ENCODE data around the gene TBCD. TPM values are rescaled to one million over a fixed set of nuclear protein-coding genes. Genes with fewer than 3 reads are reported as not detected.

Gene TBCD
- total RNA-seq, 1 donor from 2014 or later, result 31.8 TPM

GRCh38 chr17:82890926-82891678 is 139.2 kb downstream of the TBCD start:
- Mint-ChIP-seq H3K36me3 (ENCODE audit: low read depth, unreplicated experiment) (peaks cover 19% of the 10 kb centered on the region), H3K4me1 (ENCODE audit: low read depth, unreplicated experiment) (peaks cover 10% of the 10 kb centered on the region), H3K4me3 (ENCODE audit: unreplicated experiment) (no peak overlapping the region), H3K27ac (ENCODE audit: unreplicated experiment) (no peak overlapping the region), H3K27me3 (ENCODE audit: low read depth, unreplicated experiment) (no peaks in the 10 kb centered on the region), H3K9me3 (ENCODE audit: unreplicated experiment) (peaks cover 5% of the 10 kb centered on the region)
- Histone ChIP-seq H3K4me2 (ENCODE audit: low read length) (no peak overlapping the region), H3K9ac (ENCODE audit: low read length) (no peak overlapping the region), H3K4me1 (ENCODE audit: insufficient read depth, low read length) (peaks cover 1% of the 10 kb centered on the region), H3K27me3 (ENCODE audit: insufficient read depth, low read length) (no peaks in the 10 kb centered on the region), H4K20me1 (ENCODE audit: insufficient read depth, low read length) (no peaks in the 10 kb centered on the region), H3K27ac (ENCODE audit: low read depth, low read length) (no peak overlapping the region), H3K9me3 (ENCODE audit: insufficient read depth, low read depth, low read length) (no peaks in the 10 kb centered on the region), H3K4me3 (ENCODE audit: insufficient read depth, low read depth, low read length) (no peak overlapping the region), H2AFZ (ENCODE audit: low read depth, low read length) (no peak overlapping the region), H3K36me3 (ENCODE audit: insufficient read depth, low read length) (no peaks in the 10 kb centered on the region), H3K79me2 (ENCODE audit: insufficient read depth, low read length) (no peaks in the 10 kb centered on the region)
- FAIRE-seq (no peak), DNase-seq (ENCODE audit: low read depth) (no peak)
- TF ChIP-seq EZH2 (IDR thresholded peaks at IDR 0.05; ENCODE audit: insufficient read depth, low read length), result no peak
- no peak for TF ChIP-seq CTCF (IDR thresholded peaks at IDR 0.05; ENCODE audit: insufficient read depth, low read depth, low read length)

GRCh38 chr17:82891911-82892310 is 140.0 kb downstream of the TBCD start:
- no peak for DNase-seq (ENCODE audit: low read depth)
- H3K27me3 Mint-ChIP-seq (ENCODE audit: low read depth, unreplicated experiment), result no peaks in the 10 kb centered on the region
- peaks cover 7% of the 10 kb centered on the region for H3K4me1 Mint-ChIP-seq (ENCODE audit: low read depth, unreplicated experiment)
- H3K4me2 ChIP-seq (ENCODE audit: low read length), result no peak overlapping the region
- TF ChIP-seq CTCF (IDR thresholded peaks at IDR 0.05; ENCODE audit: insufficient read depth, low read depth, low read length) (no peak), EZH2 (IDR thresholded peaks at IDR 0.05; ENCODE audit: insufficient read depth, low read length) (no peak)
- H3K27ac Mint-ChIP-seq (ENCODE audit: unreplicated experiment), result no peak overlapping the region
- no peaks in the 10 kb centered on the region for H3K79me2 ChIP-seq (ENCODE audit: insufficient read depth, low read length)
- no peak overlapping the region for H3K4me3 Mint-ChIP-seq (ENCODE audit: unreplicated experiment)
- H3K9ac ChIP-seq (ENCODE audit: low read length), result no peak overlapping the region
- H3K27ac ChIP-seq (ENCODE audit: low read depth, low read length), result no peak overlapping the region
- H3K36me3 ChIP-seq (ENCODE audit: insufficient read depth, low read length), result no peaks in the 10 kb centered on the region
- H3K27me3 ChIP-seq (ENCODE audit: insufficient read depth, low read length), result no peaks in the 10 kb centered on the region
- H3K9me3 ChIP-seq (ENCODE audit: insufficient read depth, low read depth, low read length), result no peaks in the 10 kb centered on the region
- no peak overlapping the region for H2AFZ ChIP-seq (ENCODE audit: low read depth, low read length)
- H4K20me1 ChIP-seq (ENCODE audit: insufficient read depth, low read length), result no peaks in the 10 kb centered on the region
- H3K36me3 Mint-ChIP-seq (ENCODE audit: low read depth, unreplicated experiment), result peaks cover 19% of the 10 kb centered on the region
- no peaks in the 10 kb centered on the region for H3K4me1 ChIP-seq (ENCODE audit: insufficient read depth, low read length)
- FAIRE-seq, result no peak
- no peak overlapping the region for H3K4me3 ChIP-seq (ENCODE audit: insufficient read depth, low read depth, low read length)
- peaks cover 5% of the 10 kb centered on the region for H3K9me3 Mint-ChIP-seq (ENCODE audit: unreplicated experiment)

- no peaks in the 10 kb centered on the region for H3K9me3 Mint-ChIP-seq (ENCODE audit: unreplicated experiment)
- peaks cover 10% of the 10 kb centered on the region for H3K36me3 Mint-ChIP-seq (ENCODE audit: low read depth, unreplicated experiment)
- no peak overlapping the region for H3K4me2 ChIP-seq (ENCODE audit: low read length)
- no peaks in the 10 kb centered on the region for H3K9me3 ChIP-seq (ENCODE audit: insufficient read depth, low read depth, low read length)
- no peak overlapping the region for H2AFZ ChIP-seq (ENCODE audit: low read depth, low read length)
- peaks cover 3% of the 10 kb centered on the region for H3K4me1 Mint-ChIP-seq (ENCODE audit: low read depth, unreplicated experiment)
- H3K4me1 ChIP-seq (ENCODE audit: insufficient read depth, low read length), result no peaks in the 10 kb centered on the region
- no peak overlapping the region for H3K4me3 Mint-ChIP-seq (ENCODE audit: unreplicated experiment)
- H3K27ac ChIP-seq (ENCODE audit: low read depth, low read length), result no peak overlapping the region
- no peak for TF ChIP-seq CTCF (IDR thresholded peaks at IDR 0.05; ENCODE audit: insufficient read depth, low read depth, low read length)
- TF ChIP-seq EZH2 (IDR thresholded peaks at IDR 0.05; ENCODE audit: insufficient read depth, low read length), result no peak
- DNase-seq (ENCODE audit: low read depth) (no peak), FAIRE-seq (no peak)
- H3K27me3 Mint-ChIP-seq (ENCODE audit: low read depth, unreplicated experiment), result no peaks in the 10 kb centered on the region
- H3K36me3 ChIP-seq (ENCODE audit: insufficient read depth, low read length), result no peaks in the 10 kb centered on the region
- no peaks in the 10 kb centered on the region for H3K79me2 ChIP-seq (ENCODE audit: insufficient read depth, low read length)
- H3K9ac ChIP-seq (ENCODE audit: low read length), result no peak overlapping the region
- no peak overlapping the region for H3K27ac Mint-ChIP-seq (ENCODE audit: unreplicated experiment)
- H3K27me3 ChIP-seq (ENCODE audit: insufficient read depth, low read length), result no peaks in the 10 kb centered on the region
- H4K20me1 ChIP-seq (ENCODE audit: insufficient read depth, low read length), result no peaks in the 10 kb centered on the region
- no peak overlapping the region for H3K4me3 ChIP-seq (ENCODE audit: insufficient read depth, low read depth, low read length)
Measured at GRCh38 chr17:82892899-82893565, 141.2 kb downstream of the TBCD start.
